ENCODE measurements around the gene RPL28. TPM values are rescaled to one million over a fixed set of nuclear protein-coding genes. Genes with fewer than 3 reads are reported as not detected.
A peak's percentile ranks its signal among the peaks of the same experiment; 100 is the strongest.

Gene RPL28
- total RNA-seq, 1 donor from 2014 or later: 1,547 TPM

DNA sequence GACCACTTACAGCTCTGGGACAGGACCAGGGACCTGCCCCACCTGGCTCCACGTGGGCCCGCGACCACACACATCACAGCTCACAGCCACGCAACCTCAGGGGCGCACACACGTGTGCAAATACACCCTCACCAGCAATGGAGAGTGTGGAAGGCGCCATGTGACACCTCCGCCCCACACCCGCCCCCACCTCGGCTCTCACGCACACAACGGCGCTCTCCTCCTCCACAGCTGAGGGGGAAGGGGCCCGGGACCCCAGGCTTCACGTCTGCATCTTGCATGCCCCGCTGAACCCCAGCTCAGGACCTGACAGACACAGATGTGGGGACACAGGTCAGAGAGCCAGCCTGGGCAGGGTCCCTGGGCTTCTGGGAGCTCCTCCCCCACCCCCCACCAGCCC is 63.7 kb downstream of the RPL28 start:
- Mint-ChIP-seq H3K27me3 (peaks cover 47% of the 10 kb centered on the region), H3K4me1 (ENCODE audit: low read depth) (peaks cover 8% of the 10 kb centered on the region), H3K9me3 (ENCODE audit: low read depth) (no peaks in the 10 kb centered on the region), H3K4me3 (ENCODE audit: low read depth) (no peak overlapping the region), H3K27ac (no peak overlapping the region), H3K36me3 (ENCODE audit: insufficient read depth) (peaks cover 4% of the 10 kb centered on the region)
- no peak for DNase-seq (ENCODE audit: low spot score, unreplicated experiment)
- TF ChIP-seq, protein P1, sequence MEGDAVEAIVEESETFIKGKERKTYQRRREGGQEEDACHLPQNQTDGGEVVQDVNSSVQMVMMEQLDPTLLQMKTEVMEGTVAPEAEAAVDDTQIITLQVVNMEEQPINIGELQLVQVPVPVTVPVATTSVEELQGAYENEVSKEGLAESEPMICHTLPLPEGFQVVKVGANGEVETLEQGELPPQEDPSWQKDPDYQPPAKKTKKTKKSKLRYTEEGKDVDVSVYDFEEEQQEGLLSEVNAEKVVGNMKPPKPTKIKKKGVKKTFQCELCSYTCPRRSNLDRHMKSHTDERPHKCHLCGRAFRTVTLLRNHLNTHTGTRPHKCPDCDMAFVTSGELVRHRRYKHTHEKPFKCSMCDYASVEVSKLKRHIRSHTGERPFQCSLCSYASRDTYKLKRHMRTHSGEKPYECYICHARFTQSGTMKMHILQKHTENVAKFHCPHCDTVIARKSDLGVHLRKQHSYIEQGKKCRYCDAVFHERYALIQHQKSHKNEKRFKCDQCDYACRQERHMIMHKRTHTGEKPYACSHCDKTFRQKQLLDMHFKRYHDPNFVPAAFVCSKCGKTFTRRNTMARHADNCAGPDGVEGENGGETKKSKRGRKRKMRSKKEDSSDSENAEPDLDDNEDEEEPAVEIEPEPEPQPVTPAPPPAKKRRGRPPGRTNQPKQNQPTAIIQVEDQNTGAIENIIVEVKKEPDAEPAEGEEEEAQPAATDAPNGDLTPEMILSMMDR (IDR thresholded peaks at IDR 0.05; ENCODE audit: unreplicated experiment): no peak

DNA sequence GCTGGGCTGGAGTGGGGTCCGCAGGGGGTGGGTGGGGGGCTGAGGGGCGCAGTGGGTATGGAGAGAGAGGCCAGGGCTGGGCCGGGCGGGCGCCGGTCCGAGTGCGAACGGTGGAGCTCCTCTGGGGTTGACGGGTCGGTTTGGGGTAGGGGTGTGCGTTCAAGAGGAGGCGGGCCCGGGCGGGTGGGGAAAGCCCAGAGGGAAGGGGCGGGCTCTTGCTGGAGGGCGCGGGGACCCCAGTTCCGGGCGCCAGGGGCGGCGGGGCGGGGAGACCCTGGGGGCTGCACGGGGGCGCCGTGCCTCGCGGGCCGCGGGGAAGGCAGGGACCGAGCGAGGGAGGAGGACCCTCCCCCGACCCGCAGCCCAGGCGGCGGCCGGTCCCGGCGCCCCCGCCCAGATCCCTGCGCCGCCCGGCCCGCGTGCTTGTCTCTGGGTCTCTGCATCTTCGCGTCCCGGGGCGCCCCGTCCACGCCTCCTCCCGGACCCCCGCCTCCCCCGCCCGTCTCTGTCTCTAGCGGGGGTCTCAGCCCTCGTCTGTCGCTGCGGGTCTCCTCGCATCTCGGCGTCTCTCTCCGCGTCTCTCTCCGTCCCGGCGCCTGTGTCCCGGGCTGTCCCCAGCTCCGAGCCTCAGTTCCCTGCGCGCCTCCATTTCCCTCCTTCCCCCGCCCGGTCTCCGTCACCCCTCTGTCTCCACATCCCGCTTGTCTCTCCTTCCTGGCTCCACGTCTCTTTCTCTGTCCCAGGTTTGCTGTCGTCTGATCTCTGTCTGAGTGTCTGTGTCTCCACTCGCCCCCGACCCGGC is 65.6 kb downstream of the RPL28 start:
- TF ChIP-seq, protein P1 (IDR thresholded peaks at IDR 0.05; ENCODE audit: unreplicated experiment): no peak
- no peaks in the 10 kb centered on the region for H3K9me3 Mint-ChIP-seq (ENCODE audit: low read depth)
- DNase-seq (ENCODE audit: low spot score, unreplicated experiment): no peak
- peaks cover 7% of the 10 kb centered on the region for H3K36me3 Mint-ChIP-seq (ENCODE audit: insufficient read depth)
- peak overlapping the region; percentile 41 for H3K4me3 Mint-ChIP-seq (ENCODE audit: low read depth)
- H3K27me3 Mint-ChIP-seq: peaks cover 28% of the 10 kb centered on the region
- peaks cover 8% of the 10 kb centered on the region for H3K4me1 Mint-ChIP-seq (ENCODE audit: low read depth)
- no peak overlapping the region for H3K27ac Mint-ChIP-seq

DNA sequence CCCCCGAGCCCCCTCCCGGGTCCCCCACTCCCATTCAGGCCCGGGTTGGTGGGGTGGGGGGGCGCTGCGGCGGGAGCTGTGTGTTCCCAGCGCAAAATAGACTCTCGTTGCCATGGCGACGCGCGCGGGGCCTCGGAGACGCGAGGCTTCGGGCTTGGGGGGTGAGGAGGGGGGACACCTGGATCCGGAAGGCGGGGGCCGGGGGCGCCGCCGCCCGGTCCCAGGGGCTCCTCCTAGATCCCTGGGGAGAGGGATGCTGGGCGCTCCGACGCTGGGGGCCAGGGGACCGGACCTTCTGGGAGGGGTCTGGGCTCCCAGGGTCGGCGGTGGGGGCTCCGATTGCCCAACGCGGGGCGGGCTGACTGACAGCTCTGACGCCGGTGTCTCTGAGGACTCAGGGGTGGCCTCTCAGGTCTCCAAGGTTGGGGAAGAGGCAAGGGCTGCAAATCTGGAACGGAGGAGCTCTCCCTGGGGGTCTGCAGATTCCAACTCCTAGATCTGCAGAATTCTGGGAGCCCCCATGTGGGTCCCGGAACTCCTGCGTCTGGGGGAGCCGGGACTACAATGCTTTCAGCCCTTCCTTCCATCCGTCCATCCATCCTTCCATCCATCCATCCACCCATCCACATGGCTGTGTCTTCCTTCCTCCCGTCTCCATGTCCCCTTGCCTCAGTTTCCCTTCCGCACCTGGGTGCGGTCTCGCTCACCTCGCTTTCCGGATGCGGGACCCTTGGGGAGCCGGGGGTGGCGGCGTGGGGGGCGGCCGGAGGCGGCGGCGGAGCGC is 66.4 kb downstream of the RPL28 start:
- TF ChIP-seq, protein P1 (IDR thresholded peaks at IDR 0.05; ENCODE audit: unreplicated experiment): no peak
- Mint-ChIP-seq H3K27ac (no peak overlapping the region), H3K27me3 (peaks cover 27% of the 10 kb centered on the region), H3K9me3 (ENCODE audit: low read depth) (no peaks in the 10 kb centered on the region), H3K4me1 (ENCODE audit: low read depth) (peaks cover 8% of the 10 kb centered on the region), H3K36me3 (ENCODE audit: insufficient read depth) (peaks cover 7% of the 10 kb centered on the region), H3K4me3 (ENCODE audit: low read depth) (no peak overlapping the region)
- DNase-seq (ENCODE audit: low spot score, unreplicated experiment): no peak

Other genes starting within 250 kb of the RPL28 start
- gene TNNT1, start 236.7 kb upstream of the RPL28 start, total RNA-seq: 4.6 and 5.5 TPM in 2 replicates
- 5.5 and 6.0 TPM in 2 replicates for gene TNNI3, start 228.2 kb upstream of the RPL28 start, total RNA-seq
- 14.9 and 18.4 TPM in 2 replicates for gene DNAAF3, start 219.3 kb upstream of the RPL28 start, total RNA-seq
- 4.3 and 4.8 TPM in 2 replicates for gene SYT5, start 205.6 kb upstream of the RPL28 start, total RNA-seq
- gene PTPRH, start 176.4 kb upstream of the RPL28 start, total RNA-seq: 0.43 and 1.6 TPM in 2 replicates
- gene TMEM86B, start 157.2 kb upstream of the RPL28 start, total RNA-seq: 10.0 and 12.0 TPM in 2 replicates
- 70.9 and 72.3 TPM in 2 replicates for gene PPP6R1, start 126.9 kb upstream of the RPL28 start, total RNA-seq
- gene HSPBP1, start 105.8 kb upstream of the RPL28 start, total RNA-seq: 46.1 and 46.9 TPM in 2 replicates
- 67.6 and 68.7 TPM in 2 replicates for gene BRSK1, start 101.9 kb upstream of the RPL28 start, total RNA-seq
- not detected in 2 replicates for gene TMEM150B, start 60.6 kb upstream of the RPL28 start, total RNA-seq
- gene KMT5C, start 46.1 kb upstream of the RPL28 start, total RNA-seq: 68.4 and 68.6 TPM in 2 replicates
- gene COX6B2, start 31.2 kb upstream of the RPL28 start, total RNA-seq: not detected in 2 replicates
- 0.09 TPM in 1 of 2 replicates, not detected in the other for gene GARIN5B, start 22.7 kb upstream of the RPL28 start, total RNA-seq
- gene IL11, start 15.5 kb upstream of the RPL28 start, total RNA-seq: 2.2 and 2.8 TPM in 2 replicates
- gene TMEM190, start 9.1 kb upstream of the RPL28 start, total RNA-seq: 2.3 and 4.3 TPM in 2 replicates
- gene TMEM238, start 1.6 kb upstream of the RPL28 start, total RNA-seq: 5.0 and 5.6 TPM in 2 replicates
- gene UBE2S, start 21.9 kb downstream of the RPL28 start, total RNA-seq: 69.9 and 77.2 TPM in 2 replicates
- gene SHISA7, start 57.4 kb downstream of the RPL28 start, total RNA-seq: 0.10 TPM in 1 of 2 replicates, not detected in the other
- gene ISOC2, start 75.7 kb downstream of the RPL28 start, total RNA-seq: 36.3 and 36.6 TPM in 2 replicates
- gene C19orf85, start 78.8 kb downstream of the RPL28 start, total RNA-seq: not detected in 2 replicates
- 12.9 and 16.8 TPM in 2 replicates for gene ZNF628, start 90.7 kb downstream of the RPL28 start, total RNA-seq
- gene NAT14, start 99.3 kb downstream of the RPL28 start, total RNA-seq: 62.6 and 69.7 TPM in 2 replicates
- gene SSC5D, start 102.5 kb downstream of the RPL28 start, total RNA-seq: 1.1 and 1.6 TPM in 2 replicates
- gene SBK2, start 151.2 kb downstream of the RPL28 start, total RNA-seq: 1.9 and 2.3 TPM in 2 replicates
- gene SBK3, start 159.6 kb downstream of the RPL28 start, total RNA-seq: 0.64 TPM in 1 of 2 replicates, not detected in the other
- 26.6 and 29.1 TPM in 2 replicates for gene ZNF579, start 194.9 kb downstream of the RPL28 start, total RNA-seq
- gene FIZ1, start 213.6 kb downstream of the RPL28 start, total RNA-seq: 35.5 and 39.0 TPM in 2 replicates
- gene ZNF524, start 214.4 kb downstream of the RPL28 start, total RNA-seq: 7.9 and 8.5 TPM in 2 replicates
- gene ZNF865, start 219.7 kb downstream of the RPL28 start, total RNA-seq: 19.0 and 19.9 TPM in 2 replicates
- 14.6 and 15.3 TPM in 2 replicates for gene ZNF784, start 238.6 kb downstream of the RPL28 start, total RNA-seq